ENCODE results near the gene MINK1.

DNA sequence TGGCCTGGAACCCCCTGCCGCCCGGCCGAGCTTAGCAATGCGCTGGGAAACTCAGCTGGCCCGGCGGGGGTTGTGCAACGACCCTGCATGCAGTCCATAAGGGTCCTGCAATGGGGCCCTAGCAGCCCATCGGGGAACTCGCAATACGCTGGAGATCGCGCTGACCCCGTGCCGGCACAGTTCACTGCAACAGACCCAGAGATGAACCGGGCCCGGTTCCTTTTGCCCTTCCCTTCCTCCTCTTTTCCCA is 106.3 kb downstream of the MINK1 start:
- TF ChIP-seq FOXM1 (IDR thresholded peaks at IDR 0.05; ENCODE audit: borderline replicate concordance) (no peak), FOXA1 (IDR thresholded peaks at IDR 0.05) (no peak), TARDBP (IDR thresholded peaks at IDR 0.05) (no peak), BHLHE40 (IDR thresholded peaks at IDR 0.05; ENCODE audit: borderline replicate concordance) (no peak), LEF1 (IDR thresholded peaks at IDR 0.05; ENCODE audit: borderline replicate concordance) (no peak), ARNT (IDR thresholded peaks at IDR 0.05) (no peak), SUZ12 (IDR thresholded peaks at IDR 0.05) (no peak), HDGF (IDR thresholded peaks at IDR 0.05; ENCODE audit: borderline replicate concordance) (no peak)
